HPDE6-E6E7 (cell line): ENCODE measurements around the gene CCDC3.
"Not testable (repeated sequence)": the region's sequence is repeated elsewhere in the genome, so short reads cannot be mapped to it uniquely, and the experiment has no call there.

Experiments used
- DNase-seq: peaks from one replicate; pipeline ENCODE4 v3.0.0; 2011; ENCODE audit warnings: missing footprints; ENCODE audit errors: extremely low spot score

The CCDC3 gene

GRCh38 chr10:13000431-13000830, 1.1 kb downstream of the CCDC3 start:
- no peak for DNase-seq

GRCh38 chr10:12999849-13000248, 1.7 kb downstream of the CCDC3 start:
- no peak for DNase-seq

GRCh38 chr10:12995425-12995861, 6.1 kb downstream of the CCDC3 start:
- no peak for DNase-seq

- no peak for DNase-seq
Measured at GRCh38 chr10:12993595-12993994, 7.9 kb downstream of the CCDC3 start.

- no peak for DNase-seq
Measured at GRCh38 chr10:12985347-12985746, 16.2 kb downstream of the CCDC3 start.

- no peak for DNase-seq
Measured at GRCh38 chr10:12984165-12984747, 17.3 kb downstream of the CCDC3 start.

GRCh38 chr10:12983568-12983967, 17.9 kb downstream of the CCDC3 start:
- not testable (repeated sequence) for DNase-seq

- no peak for DNase-seq
Measured at GRCh38 chr10:12981570-12981969, 19.9 kb downstream of the CCDC3 start.

GRCh38 chr10:12980713-12981306, 20.7 kb downstream of the CCDC3 start:
- DNase-seq: no peak

GRCh38 chr10:12980102-12980661, 21.3 kb downstream of the CCDC3 start:
- DNase-seq: no peak

GRCh38 chr10:12978891-12979290, 22.6 kb downstream of the CCDC3 start:
- no peak for DNase-seq

- DNase-seq: no peak
Measured at GRCh38 chr10:12975906-12976305, 25.6 kb downstream of the CCDC3 start.

- peak; percentile 1 for DNase-seq
Measured at GRCh38 chr10:12975266-12975665, 26.2 kb downstream of the CCDC3 start.

- no peak for DNase-seq
Measured at GRCh38 chr10:12974491-12975199, 26.9 kb downstream of the CCDC3 start.

GRCh38 chr10:12974078-12974477, 27.4 kb downstream of the CCDC3 start:
- no peak for DNase-seq

- DNase-seq: no peak
Measured at GRCh38 chr10:12973149-12973718, 28.3 kb downstream of the CCDC3 start.

GRCh38 chr10:12972146-12972545, 29.4 kb downstream of the CCDC3 start:
- no peak for DNase-seq

GRCh38 chr10:12971001-12971788, 30.3 kb downstream of the CCDC3 start:
- DNase-seq: no peak

GRCh38 chr10:12969951-12970350, 31.6 kb downstream of the CCDC3 start:
- no peak for DNase-seq

- no peak for DNase-seq
Measured at GRCh38 chr10:12966067-12966466, 35.4 kb downstream of the CCDC3 start.

- DNase-seq: no peak
Measured at GRCh38 chr10:12965571-12965970, 35.9 kb downstream of the CCDC3 start.

GRCh38 chr10:12962556-12962955, 39.0 kb downstream of the CCDC3 start:
- DNase-seq: no peak
